ENCODE results near the gene PCCB.
"Not testable (repeated sequence)": the region's sequence is repeated elsewhere in the genome, so short reads cannot be mapped to it uniquely, and the experiment has no call there.

The PCCB gene

DNA sequence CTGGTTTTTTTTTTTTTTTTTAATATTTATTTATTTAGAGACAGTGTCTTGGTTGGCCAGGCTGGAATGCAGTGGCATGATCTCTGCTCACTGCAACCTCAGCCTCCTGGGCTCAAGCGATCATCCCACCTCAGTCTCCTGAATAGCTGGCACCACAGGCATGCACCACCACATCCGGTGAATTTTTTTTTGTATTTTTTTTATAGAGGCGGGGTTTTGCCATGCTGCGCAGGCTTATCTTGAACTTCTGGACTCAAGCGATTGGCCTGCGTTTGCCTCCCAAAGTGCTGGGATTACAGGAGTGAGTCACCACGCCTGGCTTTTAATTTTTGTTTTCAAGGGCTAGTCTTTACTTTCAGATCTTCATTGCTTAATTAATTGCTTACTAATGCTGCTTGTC, 13.1 kb downstream of the PCCB start:
- no peak for DNase-seq

DNA sequence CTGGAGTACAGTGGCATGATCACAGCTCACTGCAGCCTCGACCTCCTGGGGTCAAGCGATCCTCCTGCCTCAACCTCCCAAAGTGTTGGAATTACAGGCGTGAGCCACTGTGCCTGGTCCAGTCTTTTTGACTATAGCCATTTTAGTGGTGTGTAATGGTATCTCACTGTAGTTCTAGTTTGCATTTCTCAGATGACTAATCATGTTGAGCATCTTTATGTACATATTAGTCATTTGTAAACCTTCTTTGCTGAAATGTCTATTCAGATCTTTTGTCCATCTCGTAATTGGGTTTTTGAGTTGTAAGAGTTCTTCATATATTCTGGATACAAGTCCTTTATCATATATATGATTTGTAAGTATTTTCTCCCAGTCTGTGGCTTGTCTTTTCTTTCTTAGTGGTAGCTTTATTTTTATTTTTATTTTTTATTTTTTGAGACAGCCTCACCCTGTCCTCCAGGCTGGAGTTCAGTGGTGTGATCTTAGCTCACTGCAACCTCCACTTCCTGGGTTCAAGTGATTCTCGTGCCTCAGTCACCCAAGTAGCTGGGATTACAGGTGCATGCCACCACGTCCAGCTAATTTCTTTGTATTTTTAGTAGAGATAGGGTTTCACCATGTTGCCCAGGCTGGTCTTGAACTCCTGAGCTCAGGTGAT, 16.5 kb downstream of the PCCB start:
- DNase-seq = not testable (repeated sequence)

DNA sequence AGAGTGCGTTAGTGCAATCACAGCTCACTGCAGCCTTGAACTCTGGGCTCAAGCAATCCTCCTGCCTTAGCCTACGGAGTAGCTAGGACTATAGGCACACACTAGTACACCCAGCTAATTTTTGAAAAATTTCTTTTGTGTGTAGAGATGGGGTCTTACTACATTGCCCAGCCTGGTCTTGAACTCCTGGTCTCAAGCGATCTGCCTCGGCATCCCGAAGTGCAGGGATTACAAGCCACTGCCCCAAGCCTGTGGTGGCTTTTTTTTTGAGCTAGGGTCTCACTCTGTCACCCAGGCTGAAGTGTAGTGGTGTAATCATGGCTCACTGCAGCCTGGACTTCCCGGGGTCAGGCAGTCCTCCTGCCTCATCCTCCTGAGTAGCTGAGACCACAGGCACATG, 17.1 kb downstream of the PCCB start:
- no peak for DNase-seq

DNA sequence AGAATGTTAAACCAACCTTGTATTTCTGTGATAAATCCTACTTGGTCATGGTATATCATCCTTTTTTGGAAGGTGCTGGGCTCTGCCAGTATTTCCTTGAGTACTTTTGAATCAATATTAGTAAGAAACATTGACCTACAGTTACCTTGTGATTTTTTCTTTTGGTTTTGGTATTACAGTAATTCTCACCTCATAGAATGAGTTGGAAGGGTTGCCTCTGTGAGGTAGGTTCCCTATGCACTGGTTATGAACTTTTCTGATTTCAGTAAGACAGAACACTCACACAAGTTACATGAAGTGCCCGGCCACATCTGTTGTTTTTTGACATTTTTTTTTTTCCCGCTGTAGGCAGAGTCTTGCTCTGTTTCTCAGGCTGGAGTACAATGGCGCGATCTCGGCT, 20.0 kb downstream of the PCCB start:
- DNase-seq = no peak

DNA sequence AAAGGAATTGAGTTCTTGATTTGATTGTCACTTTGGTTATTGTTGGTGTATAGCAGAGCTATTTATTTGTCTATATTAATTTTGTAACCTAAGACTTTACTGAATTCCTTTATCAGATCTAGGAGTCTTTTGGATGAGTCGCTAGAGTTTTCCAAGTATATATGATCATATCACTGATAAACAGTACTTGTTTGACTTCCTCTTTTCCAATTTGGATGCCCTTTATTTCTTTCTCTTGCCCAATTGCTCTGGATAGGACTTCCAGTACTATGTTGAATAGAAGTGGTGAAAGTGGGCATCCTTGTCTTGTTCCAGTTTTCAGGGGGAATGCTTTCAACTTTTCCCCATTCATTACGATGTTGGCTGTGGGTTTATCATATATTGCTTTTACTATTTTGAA, 21.5 kb downstream of the PCCB start:
- not testable (repeated sequence) for DNase-seq

DNA sequence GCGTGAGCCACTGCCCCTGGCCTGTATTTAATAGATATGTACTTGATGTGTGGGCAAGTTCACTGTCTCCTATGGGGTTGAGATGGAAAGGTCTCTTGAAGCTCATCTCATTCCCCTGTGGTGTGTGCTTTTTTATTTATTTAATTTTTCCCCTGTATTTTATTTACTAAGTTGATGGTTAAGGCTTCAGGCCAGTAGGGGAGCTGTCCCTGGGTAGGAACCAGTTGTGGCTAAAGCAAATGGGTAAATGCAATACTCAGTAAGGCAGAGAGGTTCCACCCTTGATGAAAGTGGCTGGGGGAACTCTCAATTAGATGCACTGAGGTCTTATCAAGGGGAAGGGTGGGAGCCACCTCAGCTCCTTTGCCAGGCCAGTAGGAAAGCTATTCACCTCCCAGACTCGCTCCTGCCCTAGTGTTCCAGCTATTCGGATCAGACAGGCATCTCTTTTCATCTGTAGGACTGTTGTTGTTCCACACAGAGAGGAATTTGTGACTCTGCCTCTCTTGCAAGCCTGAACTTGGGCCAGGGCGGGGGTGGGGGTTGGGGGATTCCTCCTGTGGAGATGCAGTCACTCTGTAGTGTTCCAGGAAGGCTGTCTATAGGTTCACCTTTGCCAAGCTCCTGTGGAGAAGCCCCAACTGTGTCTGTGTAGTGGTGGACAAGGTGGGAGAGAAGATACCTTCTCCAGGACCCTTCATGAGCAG, 26.1 kb downstream of the PCCB start:
- DNase-seq = no peak

DNA sequence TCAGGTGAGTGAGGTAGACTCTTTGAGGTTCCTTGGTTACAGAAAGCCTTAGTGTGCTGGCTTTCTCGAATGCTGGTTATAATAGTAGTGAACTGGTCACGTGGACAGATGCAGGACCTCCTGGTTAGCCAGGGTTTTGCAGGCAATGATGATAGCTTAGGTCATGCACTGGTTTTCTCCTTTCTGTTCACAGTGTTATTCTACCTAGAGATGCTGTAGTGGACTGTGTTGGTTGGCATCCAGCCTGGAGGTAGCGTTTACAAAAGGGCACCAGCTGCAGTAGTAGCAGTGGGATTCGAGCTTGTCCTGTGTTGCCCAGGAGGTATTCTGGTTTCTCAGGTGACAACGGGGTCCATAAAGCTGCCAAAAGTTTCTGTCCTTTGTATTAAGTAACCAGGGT, 27.0 kb downstream of the PCCB start:
- DNase-seq = no peak

DNA sequence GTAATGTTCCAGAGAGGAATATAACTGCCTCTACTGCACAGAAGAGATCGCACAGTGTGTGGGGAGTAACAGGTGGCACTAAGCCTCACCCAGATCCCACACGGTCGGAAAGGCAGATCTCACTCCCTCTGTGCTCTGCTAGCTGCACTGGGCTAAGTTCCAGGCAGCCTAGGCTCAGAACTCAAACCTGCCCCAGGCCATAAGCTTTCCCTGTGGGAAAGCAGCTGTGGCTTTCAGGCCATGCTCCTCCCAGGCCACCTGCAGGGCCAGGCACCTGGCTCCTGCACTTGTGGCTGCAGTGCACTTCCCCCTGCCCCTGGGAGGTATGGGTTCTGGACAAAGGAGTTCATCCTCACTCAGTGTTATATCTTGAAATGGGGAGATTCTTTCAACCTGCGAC, 27.5 kb downstream of the PCCB start:
- DNase-seq = no peak

DNA sequence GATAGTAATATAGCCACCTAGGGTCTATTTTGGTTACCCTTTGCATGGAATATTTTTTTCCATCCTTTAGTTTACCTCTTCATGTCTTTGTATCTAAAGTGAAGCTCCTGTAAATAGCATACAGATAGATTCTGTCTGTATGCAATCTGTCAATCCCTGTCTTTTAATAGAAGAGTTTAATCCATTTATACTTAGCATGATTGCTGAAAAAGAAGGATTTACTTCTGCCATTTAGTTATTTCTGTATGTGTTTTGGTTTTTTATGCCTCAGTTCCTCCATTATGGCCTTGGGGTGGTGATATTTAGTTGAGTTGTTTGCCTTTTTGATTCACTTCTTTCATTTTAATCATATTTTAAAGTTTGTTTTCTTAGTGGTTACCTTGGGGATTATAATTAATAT, 29.0 kb downstream of the PCCB start:
- no peak for DNase-seq

DNA sequence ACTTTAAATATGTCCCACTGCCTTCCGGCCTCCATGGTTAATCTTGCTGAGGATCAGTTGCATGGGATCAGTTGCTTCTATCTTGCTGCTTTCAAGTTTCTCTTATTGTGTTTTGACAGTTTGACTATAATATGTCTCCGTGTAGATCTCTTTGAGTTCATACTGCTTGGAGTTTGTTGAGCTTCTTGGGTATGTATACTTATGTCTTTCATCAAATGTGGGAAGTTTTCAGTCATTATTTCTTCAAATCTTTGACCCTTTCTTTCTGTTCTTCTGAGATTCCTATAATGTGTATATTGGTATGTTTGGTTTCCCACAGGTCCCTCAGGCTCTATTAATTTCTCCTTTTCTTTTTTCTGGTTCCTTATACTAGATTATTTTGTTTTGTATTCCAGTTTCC, 30.8 kb downstream of the PCCB start:
- no peak for DNase-seq

DNA sequence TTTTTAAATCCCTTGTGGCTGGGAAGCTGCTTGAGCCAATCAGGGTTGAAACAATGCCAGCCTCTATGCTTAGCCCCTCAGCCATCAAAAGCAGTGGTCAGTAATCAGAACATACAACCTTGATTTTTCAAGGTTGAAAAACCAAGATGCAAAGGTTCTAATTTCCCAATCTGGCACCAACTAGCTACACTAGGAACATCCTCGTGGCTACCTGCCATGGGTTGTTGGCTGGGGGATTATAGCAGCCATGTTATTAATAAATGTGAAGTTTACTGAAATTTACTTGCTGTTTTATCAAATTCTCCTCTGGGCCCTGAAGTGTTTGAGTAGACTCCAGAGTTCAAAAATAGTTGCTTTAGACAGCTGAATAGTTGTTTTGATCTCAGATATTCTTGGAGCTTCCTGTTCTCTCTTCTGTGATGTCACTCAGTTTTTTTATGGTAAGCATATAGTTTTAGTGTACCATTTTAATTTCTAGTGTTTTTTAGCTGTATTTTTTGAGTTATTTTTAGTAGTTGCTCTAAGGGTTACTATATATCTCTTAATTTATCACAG, 31.9 kb downstream of the PCCB start:
- DNase-seq = no peak

DNA sequence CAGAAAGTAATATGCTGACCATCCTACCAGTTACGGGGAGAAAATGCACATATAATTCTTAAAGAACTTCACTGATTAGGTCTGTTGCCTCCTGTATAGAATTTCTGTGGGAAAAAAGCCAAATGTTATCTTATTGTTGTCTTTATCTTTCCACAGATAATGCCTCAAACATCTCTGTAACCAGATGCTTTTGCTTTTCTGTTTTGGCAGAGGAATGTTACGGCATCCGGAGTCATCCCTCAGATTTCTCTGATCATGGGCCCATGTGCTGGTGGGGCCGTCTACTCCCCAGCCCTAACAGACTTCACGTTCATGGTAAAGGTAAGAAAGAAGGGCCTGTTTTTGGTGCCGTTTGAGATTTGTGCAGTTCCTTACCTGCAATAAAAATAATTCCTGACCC, 33.5 kb downstream of the PCCB start:
- no peak for DNase-seq

DNA sequence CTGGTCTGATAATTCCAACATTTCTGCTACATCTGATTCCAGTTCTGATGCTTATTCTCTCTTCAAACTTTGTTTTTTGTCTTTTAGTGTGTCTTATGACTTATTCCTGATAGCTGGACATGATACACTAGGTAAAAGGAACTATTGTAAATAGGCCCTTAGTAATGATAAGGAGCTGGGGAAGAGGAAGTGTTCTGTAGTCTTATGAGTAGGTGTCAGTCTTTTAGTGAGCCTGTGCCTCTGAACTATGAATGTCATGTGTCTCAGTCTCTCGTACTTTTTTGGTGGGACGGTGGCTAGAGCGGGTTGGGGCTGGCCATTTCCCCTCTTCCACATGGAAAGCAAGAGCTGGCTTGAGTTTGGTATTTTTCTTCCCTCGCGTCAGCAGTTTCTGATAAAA, 41.2 kb downstream of the PCCB start:
- no peak for DNase-seq

DNA sequence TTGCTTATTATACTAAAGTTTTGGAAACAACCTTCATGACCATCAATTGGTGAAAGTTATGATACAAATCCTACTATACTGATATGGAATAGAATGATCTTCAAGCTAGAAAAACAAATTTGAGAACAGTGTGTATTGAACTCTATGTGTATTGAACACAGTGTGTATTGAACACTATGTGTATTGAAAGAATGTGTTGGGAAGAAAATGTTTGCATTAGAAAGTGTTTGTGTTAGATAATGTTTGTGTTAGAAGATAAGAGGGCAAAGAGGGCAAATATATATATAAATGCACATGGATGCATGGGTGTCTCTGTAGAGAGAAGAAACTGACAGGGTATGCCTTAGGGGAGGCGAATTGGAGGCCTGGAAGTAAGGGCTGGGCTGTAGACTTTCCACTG, 42.4 kb downstream of the PCCB start:
- DNase-seq = no peak

DNA sequence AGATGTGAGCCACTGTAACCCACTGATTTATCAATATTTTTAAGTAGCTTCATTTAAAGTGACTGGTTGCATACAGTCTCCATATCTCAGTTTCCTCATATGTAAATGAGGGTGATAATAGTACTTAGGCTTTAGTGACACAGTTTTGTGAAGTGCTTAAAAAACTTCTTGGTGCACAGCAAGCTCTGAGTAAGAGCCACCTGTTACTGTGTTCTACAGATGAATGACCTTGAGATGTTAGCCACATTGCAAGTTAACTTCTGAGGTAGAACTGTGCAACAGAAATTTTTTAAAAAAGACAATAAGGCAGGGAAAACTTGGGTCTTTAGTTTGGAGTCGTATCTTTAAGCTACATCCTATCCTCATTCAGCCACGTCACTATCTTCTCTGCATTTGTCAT, 43.1 kb downstream of the PCCB start:
- DNase-seq = no peak

DNA sequence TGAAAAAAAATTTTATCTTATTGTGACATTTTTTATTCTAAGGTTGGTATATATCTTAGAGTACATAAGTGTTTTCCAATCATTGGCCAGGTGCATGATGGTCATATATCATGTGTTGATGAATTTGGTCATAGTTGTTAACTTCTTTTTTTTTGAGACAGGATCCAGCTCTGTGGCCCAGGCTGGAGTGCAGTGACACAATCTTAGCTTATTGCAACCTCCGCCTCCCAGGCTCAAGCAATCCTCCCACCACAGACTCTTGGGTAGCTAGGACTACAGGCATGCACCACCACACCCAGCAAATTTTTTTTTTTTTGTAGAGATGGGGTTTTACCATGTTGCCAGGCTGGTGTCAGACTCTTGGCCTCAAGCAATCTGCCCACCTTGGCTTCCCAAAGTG, 44.0 kb downstream of the PCCB start:
- DNase-seq = no peak

DNA sequence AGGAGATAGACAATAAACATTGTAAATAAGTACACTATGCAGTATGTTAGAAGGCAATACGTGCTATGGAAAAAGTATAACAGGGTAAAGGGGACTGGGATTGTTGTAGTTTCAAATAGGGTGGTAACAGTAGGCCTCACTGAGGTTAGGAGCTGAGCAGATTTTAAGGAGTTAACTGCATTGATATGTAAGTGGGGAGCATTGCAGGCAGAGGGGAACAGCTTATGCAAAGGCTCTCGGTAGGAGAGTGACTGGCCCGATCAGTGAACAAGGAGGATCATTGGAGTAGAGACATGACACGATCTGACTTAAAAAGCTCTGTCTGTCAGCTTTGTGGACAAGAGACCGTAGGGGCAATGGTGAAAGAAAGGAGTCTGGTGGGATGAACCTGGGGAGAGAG, 46.8 kb downstream of the PCCB start:
- no peak for DNase-seq

DNA sequence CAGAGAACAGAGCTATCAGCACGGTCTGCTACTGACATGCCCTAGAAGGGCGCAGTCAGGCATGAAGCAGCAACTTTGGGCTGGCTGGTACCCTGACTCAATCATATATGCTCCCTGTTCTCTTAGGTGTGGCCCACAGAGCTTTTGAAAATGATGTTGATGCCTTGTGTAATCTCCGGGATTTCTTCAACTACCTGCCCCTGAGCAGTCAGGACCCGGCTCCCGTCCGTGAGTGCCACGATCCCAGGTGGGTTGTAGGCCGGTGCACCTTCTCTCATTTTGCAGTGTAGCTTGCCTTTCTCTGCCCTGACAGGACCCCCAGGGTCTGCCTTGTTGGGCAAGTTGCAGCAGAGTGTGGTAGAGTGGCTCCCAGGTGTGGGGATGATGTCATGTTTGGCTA, 47.7 kb downstream of the PCCB start:
- DNase-seq = no peak

DNA sequence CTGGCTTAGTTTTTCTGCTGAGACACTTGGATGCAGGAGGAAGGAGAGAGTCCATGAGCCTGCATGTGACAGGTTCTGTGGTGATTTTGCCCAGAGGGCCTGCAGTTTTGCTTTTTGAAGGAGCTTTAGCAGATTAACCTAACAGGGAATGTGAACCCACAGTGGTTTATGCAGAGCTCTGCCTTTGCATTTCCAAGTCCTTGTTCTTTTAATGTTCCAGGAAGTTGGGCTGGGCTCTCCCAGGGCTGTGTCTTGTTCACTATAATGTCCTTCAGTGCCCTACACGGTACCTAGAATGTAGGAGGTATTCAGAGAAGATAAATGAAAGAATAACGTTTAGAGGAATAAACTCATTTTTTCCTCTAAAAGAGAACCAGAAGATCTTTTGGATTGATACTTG, 50.3 kb downstream of the PCCB start:
- DNase-seq = no peak

DNA sequence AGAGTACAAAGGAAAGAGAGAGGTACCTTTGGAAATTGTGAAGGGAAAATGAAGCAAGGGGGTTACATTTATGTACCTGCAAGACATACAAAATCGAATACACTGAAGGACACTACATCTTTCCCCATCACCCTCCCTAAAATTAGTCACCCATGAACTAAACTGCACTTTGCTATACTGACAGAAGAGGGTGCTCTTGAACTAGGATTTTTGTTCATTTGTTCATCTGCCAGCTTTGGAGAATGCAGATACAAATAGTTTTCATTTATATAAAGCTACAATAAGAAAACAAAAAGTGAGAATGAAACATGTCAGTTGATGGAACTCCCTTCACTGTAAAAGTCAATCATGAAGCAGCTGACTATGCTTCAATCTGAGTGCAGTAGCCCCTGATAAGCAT, 55.7 kb downstream of the PCCB start:
- DNase-seq = no peak

DNA sequence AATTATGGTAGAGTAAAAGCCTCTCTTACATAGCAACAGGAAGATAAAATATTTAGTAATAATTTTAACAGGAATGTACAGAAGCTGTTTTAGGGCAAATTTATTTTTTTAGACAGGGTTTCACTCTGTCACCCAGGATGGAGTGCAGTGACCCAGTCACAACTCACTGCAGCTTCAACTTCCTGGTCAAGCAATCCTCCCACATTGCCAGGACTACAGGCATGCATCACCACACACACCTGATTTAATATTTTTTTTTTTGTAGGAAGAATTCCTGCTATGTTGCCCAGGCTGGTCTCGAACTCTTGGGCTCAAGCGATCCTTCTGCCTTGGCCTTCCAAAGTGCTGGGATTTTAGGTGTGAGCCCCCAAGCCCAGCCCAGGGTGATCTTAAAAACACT, 61.1 kb downstream of the PCCB start:
- DNase-seq = no peak

DNA sequence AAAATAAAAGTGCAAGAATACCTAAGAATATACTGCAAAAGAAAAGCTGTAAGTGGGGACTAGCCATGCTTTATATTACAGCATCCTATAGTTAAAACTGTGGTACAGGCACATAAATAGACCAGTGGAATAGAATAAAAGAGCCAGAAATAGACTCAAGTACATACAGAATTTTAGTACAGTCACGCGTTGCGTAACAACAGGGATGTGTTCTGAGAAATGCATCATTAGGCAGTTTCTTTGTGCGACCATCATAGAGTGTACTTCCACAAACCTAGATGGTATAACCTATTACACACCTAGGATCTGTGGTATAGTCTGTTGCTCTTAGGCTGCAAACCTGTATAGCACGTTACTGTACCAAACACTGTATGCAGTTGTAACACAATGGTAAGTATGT, 61.8 kb downstream of the PCCB start:
- DNase-seq = no peak

DNA sequence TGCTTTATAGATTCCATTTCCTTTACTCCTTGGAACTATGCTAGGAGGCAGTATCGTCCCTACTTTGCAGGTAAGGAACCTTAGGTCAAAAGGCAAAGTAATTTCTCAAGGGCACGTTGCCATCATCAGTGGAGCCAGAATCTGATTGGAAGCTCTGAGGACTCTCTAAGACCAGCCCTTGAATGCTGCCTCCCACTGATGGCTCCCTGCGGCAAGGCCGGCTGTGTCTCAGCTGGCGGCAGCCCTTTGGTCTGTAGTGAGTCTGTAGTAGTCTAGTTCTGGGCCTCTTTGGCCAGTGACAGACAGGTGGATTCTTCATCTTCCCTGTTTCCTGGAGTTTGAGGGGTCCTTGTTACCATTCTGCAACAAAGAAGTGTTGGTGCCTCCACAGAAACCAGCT, 76.2 kb downstream of the PCCB start:
- no peak for DNase-seq

DNA sequence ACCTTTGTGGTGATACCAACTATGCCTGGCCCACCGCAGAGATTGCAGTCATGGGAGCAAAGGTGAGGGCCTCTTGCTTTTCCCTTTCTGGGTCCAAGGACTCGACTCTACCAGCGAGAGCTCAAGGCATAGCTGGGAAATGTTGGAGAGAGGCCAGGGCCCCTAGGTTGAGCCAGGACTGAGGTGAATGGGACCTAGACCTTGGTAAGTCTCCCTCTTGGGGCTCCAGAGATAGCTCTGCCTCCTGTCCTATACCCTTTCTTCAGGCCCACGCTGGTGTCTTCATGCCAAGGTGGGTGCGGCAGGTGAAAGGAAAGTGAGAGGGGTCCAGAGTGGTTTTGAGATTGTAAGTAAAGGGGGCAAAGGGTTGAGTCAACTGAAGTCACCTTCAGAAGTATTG, 77.5 kb downstream of the PCCB start:
- no peak for DNase-seq

DNA sequence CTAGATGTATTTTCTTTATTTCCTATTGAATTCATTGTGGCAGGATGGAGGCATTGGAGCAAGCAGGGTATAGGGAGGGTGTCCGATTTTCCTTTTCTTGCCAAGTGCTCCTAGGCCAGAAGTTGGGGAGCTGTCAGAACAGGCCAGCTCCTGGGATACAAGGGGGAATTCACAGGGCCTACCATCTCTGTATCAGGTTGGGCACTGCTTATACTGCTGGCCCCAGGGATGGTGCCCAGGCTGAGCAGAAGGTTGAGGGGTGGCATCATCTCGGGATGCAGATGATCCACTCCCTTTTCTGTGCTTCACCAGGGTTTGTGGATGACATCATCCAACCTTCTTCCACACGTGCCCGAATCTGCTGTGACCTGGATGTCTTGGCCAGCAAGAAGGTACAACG, 79.5 kb downstream of the PCCB start:
- DNase-seq = no peak
